Forelimb muscle (tissue), 1 donor: ENCODE data around the gene ART1. TPM values are rescaled to one million over a fixed set of nuclear protein-coding genes. Genes with fewer than 3 reads are reported as not detected.
"Not testable (repeated sequence)": the region's sequence is repeated elsewhere in the genome, so short reads cannot be mapped to it uniquely, and the experiment has no call there.

Source experiments
- DNase-seq: peaks from one replicate; pipeline ENCODE4 v3.0.0-alpha.2; 2013; ENCODE audit warnings: low read depth
- polyA plus RNA-seq: library from polyadenylated mRNA; unstranded; fragments of 120-200 nt; gene quantifications from one replicate; pipeline ENCODE4 v1.2.1, GENCODE V29; 2013; ENCODE audit not compliant: insufficient read length

The ART1 gene
- polyA plus RNA-seq = 7.2 TPM

- no peak for DNase-seq
These were observed at the start of gene ART1 for GRCh38 chr11:3644817-3645235. ART1 (plus strand) TSS chr11:3645128; CDS start chr11:3659214, 14,086 bp downstream.

- DNase-seq = not testable (repeated sequence)
These were observed 47.2 kb upstream of the ART1 start for GRCh38 chr11:3597743-3598142.

GRCh38 chr11:3600201-3600600, 44.7 kb upstream of the ART1 start:
- DNase-seq = not testable (repeated sequence)

- DNase-seq = no peak
These were observed 40.8 kb upstream of the ART1 start for GRCh38 chr11:3604167-3604566.

- DNase-seq = no peak
These were observed 39.7 kb upstream of the ART1 start for GRCh38 chr11:3605283-3605662.

- no peak for DNase-seq
These were observed 39.1 kb upstream of the ART1 start for GRCh38 chr11:3605771-3606203.

GRCh38 chr11:3609416-3610265, 35.3 kb upstream of the ART1 start:
- DNase-seq = no peak

- DNase-seq = no peak
These were observed 34.1 kb upstream of the ART1 start for GRCh38 chr11:3610846-3611245.

GRCh38 chr11:3611976-3612678, 32.8 kb upstream of the ART1 start:
- DNase-seq = no peak

- no peak for DNase-seq
These were observed 30.8 kb upstream of the ART1 start for GRCh38 chr11:3613998-3614741.

GRCh38 chr11:3614742-3615171, 30.2 kb upstream of the ART1 start:
- DNase-seq = no peak

GRCh38 chr11:3615998-3616397, 28.9 kb upstream of the ART1 start:
- no peak for DNase-seq

- DNase-seq = no peak
These were observed 28.0 kb upstream of the ART1 start for GRCh38 chr11:3616721-3617460.

GRCh38 chr11:3617990-3618389, 26.9 kb upstream of the ART1 start:
- DNase-seq = no peak

GRCh38 chr11:3622521-3622920, 22.4 kb upstream of the ART1 start:
- DNase-seq = no peak

- DNase-seq = no peak
These were observed 21.8 kb upstream of the ART1 start for GRCh38 chr11:3623121-3623520.

GRCh38 chr11:3623767-3624458, 21.0 kb upstream of the ART1 start:
- DNase-seq = no peak

GRCh38 chr11:3626250-3626960, 18.5 kb upstream of the ART1 start:
- DNase-seq = no peak

GRCh38 chr11:3627291-3627690, 17.6 kb upstream of the ART1 start:
- DNase-seq = no peak

- DNase-seq = no peak
These were observed 13.6 kb upstream of the ART1 start for GRCh38 chr11:3631331-3631730.
